Left colon (tissue), 2 donors: ENCODE results near the gene RSPO4. TPM values are rescaled to one million over a fixed set of nuclear protein-coding genes. Genes with fewer than 3 reads are reported as not detected.

Experiments
- ATAC-seq: fragments of 200-7000 bp; cut with Tn5 transposase; one replicate; pipeline ENCODE4 v1.9.1; 2020; ENCODE audit warnings: mild to moderate bottlenecking, moderate library complexity
- DNase-seq, 2 donors: peaks; one replicate each; pipeline ENCODE4 v3.0.0-alpha.2; 2020
- intact Hi-C, 2 donors: fragments of 100-400 bp; cut with DNase I in 1 of 2; cut with micrococcal nuclease in 1 of 2; formaldehyde crosslinking; loops; one replicate each; pipeline versions ENCODE4 v1.11.2 to v1.14.0; 2022; cut with DNase I, micrococcal nuclease
- total RNA-seq, 2 donors: library from RNA; stranded (reverse); fragmentation: NEBNext Ultra II Directional; extraction: Animal tissue kit (Norgen Biotek cat#: 25700); gene quantifications; one replicate each; pipeline ENCODE4 v1.2.1, GENCODE V29; 2021
- donor health status: DM: no; HTN: no; CAD: no.
- donor health status: DM: yes; HTN: yes; CAD: no.

The RSPO4 gene
- total RNA-seq, 2 donors from 2014 or later, result 0.11 TPM; not detected in 1

- DNase-seq (no peak), ATAC-seq (no peak)
- intact Hi-C loops, result no loop called here
Measured at GRCh38 chr20:919491-919916, 82.6 kb downstream of the RSPO4 start.

- no peak for DNase-seq
- ATAC-seq, result no peak
- intact Hi-C loops, result no loop called here
Measured at GRCh38 chr20:917416-917815, 84.7 kb downstream of the RSPO4 start.

- intact Hi-C loops, result no loop called here
- DNase-seq, result no peak
- no peak for ATAC-seq
Measured at GRCh38 chr20:916825-917224, 85.3 kb downstream of the RSPO4 start.

- no peak for DNase-seq
- intact Hi-C loops, result no loop called here
- no peak for ATAC-seq
Measured at GRCh38 chr20:916125-916799, 85.8 kb downstream of the RSPO4 start, which contains the start of gene ANGPT4. Gene ANGPT4 (minus strand): TSS chr20:916334. CDS start chr20:916214, 120 bp downstream.

- intact Hi-C loops, result no loop called here
- ATAC-seq, result no peak
- DNase-seq, result no peak
Measured at GRCh38 chr20:914727-915498, 87.2 kb downstream of the RSPO4 start.

- intact Hi-C loops, result no loop called here
- ATAC-seq (no peak), DNase-seq (no peak)
Measured at GRCh38 chr20:913306-913849, 88.7 kb downstream of the RSPO4 start.

- DNase-seq (no peak), ATAC-seq (no peak)
- intact Hi-C loops, result no loop called here
Measured at GRCh38 chr20:911882-912600, 90.1 kb downstream of the RSPO4 start.

- intact Hi-C loops, result no loop called here
- ATAC-seq, result no peak
Measured at GRCh38 chr20:910870-911770, 91.0 kb downstream of the RSPO4 start.

GRCh38 chr20:910132-910869 is 91.8 kb downstream of the RSPO4 start:
- intact Hi-C loops, result no loop called here
- ATAC-seq, result no peak
- no peak for DNase-seq

More at GRCh38 chr20:910870-911770, 91.0 kb downstream of the RSPO4 start:
- DNase-seq, result no peak

GRCh38 chr20:909641-910040 is 92.5 kb downstream of the RSPO4 start:
- no peak for ATAC-seq
- intact Hi-C loops, result no loop called here
- no peak for DNase-seq

Other genes starting within 250 kb of the RSPO4 start
- 10 to 100 TPM; 22.1 to 22.8 TPM for gene SLC52A3, start 233.8 kb downstream of the RSPO4 start, total RNA-seq
- gene FAM110A, start 168.6 kb downstream of the RSPO4 start, total RNA-seq, result 10 to 100 TPM in 1 of 2 donors, 1 to 10 TPM in 1; 7.4 to 11.5 TPM
- not detected for gene ANGPT4, start 86.0 kb downstream of the RSPO4 start, total RNA-seq
- gene PSMF1, start 116.3 kb upstream of the RSPO4 start, total RNA-seq, result 100 to 1,000 TPM; 119 to 133 TPM
- 1 to 10 TPM; 2.2 to 3.4 TPM for gene TMEM74B, start 182.7 kb upstream of the RSPO4 start, total RNA-seq
- under 1 TPM; 0.18 to 0.59 TPM for gene C20orf202, start 201.1 kb upstream of the RSPO4 start, total RNA-seq
- not detected for gene RAD21L1, start 223.7 kb upstream of the RSPO4 start, total RNA-seq